GM12801 (cell line): Measurements from ENCODE around the gene SLC2A4.

Experiments
- TF ChIP-seq, protein P1 (sequence below): IDR thresholded peaks from one replicate; pipeline ENCODE4 v1.5.1; 2011; ENCODE audit warnings: control low read depth; ENCODE audit not compliant: insufficient read length; ENCODE audit errors: extremely low read depth

Gene SLC2A4

DNA sequence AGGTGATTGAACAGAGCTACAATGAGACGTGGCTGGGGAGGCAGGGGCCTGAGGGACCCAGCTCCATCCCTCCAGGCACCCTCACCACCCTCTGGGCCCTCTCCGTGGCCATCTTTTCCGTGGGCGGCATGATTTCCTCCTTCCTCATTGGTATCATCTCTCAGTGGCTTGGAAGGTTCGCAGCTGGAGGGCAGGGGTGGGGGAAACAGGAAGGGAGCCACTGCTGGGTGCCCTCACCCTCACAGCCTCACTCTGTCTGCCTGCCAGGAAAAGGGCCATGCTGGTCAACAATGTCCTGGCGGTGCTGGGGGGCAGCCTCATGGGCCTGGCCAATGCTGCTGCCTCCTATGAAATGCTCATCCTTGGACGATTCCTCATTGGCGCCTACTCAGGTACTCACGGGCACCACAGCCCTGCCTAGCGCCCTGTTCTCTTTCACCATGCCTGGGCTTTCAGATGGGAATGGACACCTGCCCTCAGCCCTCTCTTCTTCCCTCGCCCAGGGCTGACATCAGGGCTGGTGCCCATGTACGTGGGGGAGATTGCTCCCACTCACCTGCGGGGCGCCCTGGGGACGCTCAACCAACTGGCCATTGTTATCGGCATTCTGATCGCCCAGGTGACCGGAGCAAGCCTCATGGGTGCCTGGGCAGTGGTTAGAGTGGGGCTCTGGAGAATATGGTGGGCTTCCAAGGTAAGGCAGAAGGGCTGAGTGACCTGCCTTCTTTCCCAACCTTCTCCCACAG is 2.1 kb downstream of the SLC2A4 start:
- TF ChIP-seq, protein P1, sequence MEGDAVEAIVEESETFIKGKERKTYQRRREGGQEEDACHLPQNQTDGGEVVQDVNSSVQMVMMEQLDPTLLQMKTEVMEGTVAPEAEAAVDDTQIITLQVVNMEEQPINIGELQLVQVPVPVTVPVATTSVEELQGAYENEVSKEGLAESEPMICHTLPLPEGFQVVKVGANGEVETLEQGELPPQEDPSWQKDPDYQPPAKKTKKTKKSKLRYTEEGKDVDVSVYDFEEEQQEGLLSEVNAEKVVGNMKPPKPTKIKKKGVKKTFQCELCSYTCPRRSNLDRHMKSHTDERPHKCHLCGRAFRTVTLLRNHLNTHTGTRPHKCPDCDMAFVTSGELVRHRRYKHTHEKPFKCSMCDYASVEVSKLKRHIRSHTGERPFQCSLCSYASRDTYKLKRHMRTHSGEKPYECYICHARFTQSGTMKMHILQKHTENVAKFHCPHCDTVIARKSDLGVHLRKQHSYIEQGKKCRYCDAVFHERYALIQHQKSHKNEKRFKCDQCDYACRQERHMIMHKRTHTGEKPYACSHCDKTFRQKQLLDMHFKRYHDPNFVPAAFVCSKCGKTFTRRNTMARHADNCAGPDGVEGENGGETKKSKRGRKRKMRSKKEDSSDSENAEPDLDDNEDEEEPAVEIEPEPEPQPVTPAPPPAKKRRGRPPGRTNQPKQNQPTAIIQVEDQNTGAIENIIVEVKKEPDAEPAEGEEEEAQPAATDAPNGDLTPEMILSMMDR = no peak

DNA sequence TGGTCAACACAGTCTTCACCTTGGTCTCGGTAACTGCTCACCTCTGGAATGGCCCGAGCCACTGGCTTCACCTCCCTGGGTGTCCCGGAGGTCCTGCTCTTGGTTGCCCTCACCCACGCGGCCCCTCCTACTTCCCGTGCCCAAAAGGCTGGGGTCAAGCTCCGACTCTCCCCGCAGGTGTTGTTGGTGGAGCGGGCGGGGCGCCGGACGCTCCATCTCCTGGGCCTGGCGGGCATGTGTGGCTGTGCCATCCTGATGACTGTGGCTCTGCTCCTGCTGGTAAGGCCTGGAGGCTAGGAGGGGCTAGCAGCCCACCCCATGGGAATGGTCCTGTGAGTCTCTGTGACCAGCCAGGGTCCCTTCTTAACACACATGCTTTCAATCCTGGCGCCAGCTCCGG is 3.4 kb downstream of the SLC2A4 start:
- TF ChIP-seq, protein P1 = no peak

DNA sequence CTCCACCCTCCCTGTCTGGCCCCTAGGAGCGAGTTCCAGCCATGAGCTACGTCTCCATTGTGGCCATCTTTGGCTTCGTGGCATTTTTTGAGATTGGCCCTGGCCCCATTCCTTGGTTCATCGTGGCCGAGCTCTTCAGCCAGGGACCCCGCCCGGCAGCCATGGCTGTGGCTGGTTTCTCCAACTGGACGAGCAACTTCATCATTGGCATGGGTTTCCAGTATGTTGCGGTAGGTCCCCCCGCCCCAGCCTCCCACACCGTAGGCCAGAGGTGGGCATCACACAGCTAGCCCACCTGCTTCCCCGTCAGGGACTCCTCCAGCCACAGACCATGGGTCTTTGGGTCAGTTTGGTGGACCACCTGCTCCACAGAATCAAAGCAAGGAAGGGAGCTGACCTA is 4.2 kb downstream of the SLC2A4 start:
- TF ChIP-seq, protein P1 = no peak

DNA sequence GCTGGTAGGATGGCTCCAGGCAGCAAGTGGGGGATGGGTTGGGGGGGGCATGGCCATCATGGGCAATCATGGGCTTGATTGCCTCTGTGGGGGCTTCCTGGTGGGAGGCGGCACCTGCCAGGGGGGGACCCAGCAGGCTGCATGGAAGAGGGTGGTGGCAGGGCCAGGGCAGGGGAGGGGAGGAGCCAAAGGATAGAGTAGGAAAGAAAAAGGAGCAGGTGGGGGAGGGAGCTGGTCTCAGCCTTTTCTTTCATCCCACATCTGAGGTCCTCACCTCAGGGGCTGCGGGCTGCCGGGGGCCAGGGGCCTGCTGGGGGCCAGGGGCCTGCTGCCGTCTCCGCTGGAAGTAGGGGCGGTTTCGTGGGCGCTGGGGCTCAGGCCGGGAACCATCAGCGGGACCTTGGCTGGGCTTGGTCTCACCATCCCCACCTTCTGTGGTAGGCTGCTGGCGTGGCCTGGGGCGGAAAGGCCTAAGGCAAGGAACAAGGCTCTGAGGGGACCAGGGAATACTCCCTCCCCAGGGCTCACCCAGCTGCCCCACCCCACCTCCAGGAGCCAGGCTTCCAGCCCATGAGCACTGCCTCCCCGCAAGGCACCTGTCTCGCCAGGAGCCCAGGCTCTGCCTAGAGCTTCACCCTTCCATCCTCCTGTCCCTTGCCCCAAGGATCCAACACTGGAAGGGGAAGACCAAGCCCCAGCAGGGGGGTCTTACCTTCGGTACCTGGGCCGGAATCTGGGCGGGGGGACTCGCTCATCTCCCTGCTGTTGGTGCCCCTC is 7.9 kb downstream of the SLC2A4 start:
- TF ChIP-seq, protein P1 = no peak

DNA sequence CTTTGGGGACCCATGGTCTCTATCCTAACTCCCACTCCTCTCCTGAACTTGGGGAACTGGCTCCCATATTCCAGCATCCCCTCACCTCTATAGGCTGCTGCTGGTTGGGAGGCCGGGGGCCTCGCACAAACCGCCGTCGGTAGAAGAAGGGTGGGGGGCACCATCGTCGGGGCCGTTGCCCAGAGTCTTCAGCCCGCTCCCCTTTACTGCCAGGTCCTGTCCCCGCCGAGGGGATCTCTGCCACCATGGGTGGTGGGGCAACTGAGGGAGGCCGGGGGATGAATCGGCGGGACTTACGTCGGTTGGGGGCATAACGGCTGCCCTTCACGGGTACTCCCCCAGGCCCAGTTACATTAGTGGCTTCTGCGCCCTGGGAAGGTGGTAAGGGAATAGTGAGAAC is 8.6 kb downstream of the SLC2A4 start:
- TF ChIP-seq, protein P1 = no peak

DNA sequence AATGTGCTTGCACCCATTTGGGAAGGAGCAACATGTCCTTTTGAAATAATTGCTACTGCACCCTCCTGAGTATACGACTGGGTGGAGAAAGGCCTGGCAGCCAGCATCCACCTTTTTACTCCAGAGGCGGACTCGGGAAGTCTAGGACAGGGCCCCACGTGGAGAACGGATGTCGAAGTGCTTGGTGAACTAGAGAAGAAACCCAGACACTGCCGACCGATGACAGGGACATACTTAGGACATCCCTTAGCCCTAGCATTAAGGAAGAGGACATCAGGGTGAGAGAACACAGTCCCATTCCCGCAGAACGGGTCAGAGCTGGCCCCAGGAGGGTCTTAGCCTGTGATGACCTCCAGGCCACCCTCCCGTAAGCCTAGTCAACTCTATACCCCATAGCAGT is 9.2 kb downstream of the SLC2A4 start:
- TF ChIP-seq, protein P1 = no peak

DNA sequence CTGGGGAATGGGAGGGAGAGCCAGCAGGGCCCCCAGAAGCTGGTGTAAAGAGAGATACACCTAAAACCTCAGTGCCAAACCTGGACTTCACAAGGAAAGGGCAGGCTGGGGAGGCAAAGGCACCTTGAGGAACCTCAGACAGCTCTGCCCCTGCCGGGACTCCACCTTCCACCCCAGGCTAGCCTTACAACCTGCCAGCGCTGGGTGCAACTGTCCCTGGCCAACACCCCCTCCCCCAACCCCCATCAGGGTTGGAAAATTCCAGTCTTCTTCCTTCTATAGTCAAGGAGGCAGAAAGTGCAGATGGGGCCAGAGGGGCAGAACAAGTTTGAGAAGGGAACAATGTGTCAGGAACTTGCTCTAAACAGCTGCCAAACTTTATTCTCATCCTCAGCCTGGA is 10.7 kb downstream of the SLC2A4 start:
- TF ChIP-seq, protein P1 = no peak
